Cardiac fibroblast (primary cell): ENCODE measurements around the gene GALNT13.

Source experiments
- DNase-seq, 2 donors: peaks; one replicate each; pipeline versions ENCODE4 v3.0.0 to v3.0.0-alpha.2; 2010; ENCODE audit warnings: low read depth in 2 of 2
- H3K4me3 ChIP-seq, 2 donors: replicated peaks in 1 of 2; 1 replicate in 1 of 2; 2 replicates in 1 of 2; pipeline ENCODE4 v1.5.1; 2011; ENCODE audit warnings: low read depth in 2 of 2, low read length in 2 of 2, mild to moderate bottlenecking in 2 of 2, moderate library complexity in 1 of 2
- TF ChIP-seq, protein P1 (sequence below): IDR thresholded peaks from one replicate; pipeline ENCODE4 v1.5.1; 2011; ENCODE audit warnings: low read depth, mild to moderate bottlenecking, low read length, inconsistent platforms

Gene GALNT13

DNA sequence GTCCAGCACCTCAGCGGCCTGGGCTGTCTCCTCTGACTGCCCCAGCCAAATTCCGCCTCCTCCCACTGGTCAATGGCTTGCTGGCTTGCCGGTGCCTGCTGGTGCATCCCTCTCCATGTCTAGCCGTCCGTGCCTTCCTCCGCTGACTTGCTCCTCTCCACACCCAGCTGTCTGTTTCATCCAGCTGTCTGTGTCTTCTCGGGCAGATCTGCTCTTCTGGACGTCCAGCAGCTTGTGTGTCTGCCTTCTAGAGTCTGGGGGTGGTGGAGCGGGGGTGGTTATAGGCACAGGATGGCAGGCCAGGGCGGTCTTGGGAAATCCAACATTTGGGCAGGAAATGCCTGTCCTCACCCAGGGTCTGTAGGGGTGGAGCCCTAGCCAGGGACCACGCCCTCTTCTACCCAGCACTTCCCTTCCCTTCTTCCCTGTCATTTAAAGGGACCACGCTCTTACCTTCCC lies 369.2 kb downstream of the GALNT13 start:
- H3K4me3 ChIP-seq = no peak overlapping the region
- TF ChIP-seq, protein P1, sequence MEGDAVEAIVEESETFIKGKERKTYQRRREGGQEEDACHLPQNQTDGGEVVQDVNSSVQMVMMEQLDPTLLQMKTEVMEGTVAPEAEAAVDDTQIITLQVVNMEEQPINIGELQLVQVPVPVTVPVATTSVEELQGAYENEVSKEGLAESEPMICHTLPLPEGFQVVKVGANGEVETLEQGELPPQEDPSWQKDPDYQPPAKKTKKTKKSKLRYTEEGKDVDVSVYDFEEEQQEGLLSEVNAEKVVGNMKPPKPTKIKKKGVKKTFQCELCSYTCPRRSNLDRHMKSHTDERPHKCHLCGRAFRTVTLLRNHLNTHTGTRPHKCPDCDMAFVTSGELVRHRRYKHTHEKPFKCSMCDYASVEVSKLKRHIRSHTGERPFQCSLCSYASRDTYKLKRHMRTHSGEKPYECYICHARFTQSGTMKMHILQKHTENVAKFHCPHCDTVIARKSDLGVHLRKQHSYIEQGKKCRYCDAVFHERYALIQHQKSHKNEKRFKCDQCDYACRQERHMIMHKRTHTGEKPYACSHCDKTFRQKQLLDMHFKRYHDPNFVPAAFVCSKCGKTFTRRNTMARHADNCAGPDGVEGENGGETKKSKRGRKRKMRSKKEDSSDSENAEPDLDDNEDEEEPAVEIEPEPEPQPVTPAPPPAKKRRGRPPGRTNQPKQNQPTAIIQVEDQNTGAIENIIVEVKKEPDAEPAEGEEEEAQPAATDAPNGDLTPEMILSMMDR = no peak
- DNase-seq = no peak

DNA sequence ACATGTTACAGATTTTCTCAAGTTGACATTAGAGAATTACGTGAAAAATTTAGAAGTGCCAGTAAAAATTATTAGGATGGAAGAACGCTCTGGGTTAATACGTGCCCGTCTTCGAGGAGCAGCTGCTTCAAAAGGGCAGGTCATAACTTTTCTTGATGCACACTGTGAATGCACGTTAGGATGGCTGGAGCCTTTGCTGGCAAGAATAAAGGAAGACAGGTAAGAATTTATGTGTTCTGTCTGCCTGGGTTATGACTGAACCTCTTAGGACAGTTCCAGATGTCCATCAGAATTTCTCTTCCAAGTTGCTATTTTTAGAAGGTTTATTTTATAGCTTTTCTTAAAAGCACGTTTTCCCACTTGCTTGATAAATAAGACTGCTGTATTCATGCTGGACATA lies 371.0 kb downstream of the GALNT13 start:
- TF ChIP-seq, protein P1 = no peak
- DNase-seq = no peak
- no peak overlapping the region for H3K4me3 ChIP-seq

DNA sequence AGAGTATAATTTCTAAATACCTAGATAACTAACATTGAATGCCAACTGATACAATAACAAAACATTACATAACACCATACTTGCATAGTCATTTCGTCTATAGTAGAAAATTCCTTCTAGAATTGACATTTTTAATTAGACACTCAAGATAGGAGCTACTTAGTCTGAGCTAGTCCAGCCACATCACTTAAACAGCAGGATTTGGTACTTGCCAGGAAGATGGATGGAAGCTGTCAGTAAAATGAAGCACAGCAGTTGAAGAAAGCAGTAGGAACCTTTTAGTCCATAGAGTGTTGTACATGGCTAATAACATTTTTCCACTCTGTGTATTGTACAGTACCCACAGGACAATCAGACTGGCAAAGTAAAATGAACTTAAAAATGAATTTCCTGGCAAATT lies 372.0 kb downstream of the GALNT13 start:
- no peak overlapping the region for H3K4me3 ChIP-seq
- DNase-seq = no peak
- TF ChIP-seq, protein P1 = no peak

DNA sequence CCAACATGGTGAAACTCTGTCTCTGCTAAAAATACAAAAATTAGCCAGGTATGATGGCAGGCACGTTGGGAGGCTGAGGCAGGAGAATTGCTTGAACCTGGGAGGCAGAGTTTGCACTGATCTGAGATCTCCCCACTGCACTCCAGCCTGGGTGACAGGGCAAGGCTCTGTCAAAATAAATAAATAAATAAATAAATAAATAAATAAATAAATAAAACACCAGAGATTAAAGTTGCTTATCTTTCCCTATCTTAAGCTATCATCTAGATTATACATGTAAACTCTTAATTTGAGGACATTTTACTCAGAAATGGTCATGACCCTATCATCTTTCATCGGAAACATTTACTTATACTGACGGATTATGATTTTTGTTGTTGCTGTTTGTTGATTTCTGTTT lies 373.2 kb downstream of the GALNT13 start:
- no peak overlapping the region for H3K4me3 ChIP-seq
- TF ChIP-seq, protein P1 = no peak
- DNase-seq = no peak

DNA sequence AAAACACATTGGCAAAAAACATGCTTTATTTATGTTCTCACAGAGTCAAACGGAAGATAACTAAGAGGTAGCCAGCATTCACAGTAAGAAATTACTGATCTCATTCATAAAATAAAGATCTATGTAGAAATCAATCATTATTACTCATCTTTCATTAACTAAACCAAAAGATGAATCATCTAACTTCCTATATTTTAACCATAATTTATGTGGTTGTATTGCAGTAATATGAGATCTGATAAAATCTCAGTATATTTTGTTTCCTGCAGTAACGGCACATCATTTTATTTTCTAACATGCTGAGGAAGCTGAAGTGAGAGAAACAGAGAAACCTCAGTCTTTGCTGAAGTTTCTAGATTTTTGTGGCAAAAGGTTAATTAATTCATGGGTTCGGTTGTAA lies 375.8 kb downstream of the GALNT13 start:
- no peak overlapping the region for H3K4me3 ChIP-seq
- TF ChIP-seq, protein P1 = no peak
- no peak for DNase-seq

DNA sequence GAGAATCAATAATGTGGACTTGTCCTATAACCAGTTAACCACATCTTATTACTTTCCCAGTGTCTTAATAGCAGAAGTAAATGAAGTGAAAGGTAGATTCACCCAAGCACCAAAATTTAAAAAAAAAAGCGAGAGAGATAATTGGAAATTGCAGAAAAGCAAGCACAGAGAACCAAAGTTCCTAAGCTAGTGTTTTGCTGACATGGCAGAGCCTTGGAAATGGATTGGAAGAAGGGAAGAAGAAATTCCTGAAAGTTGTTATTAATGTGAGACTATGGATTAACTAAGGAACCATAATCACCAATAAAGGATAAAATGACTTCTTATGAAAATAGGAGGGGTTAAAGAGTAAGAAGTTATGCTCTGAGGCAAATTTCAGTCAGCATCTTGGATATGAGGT lies 384.4 kb downstream of the GALNT13 start:
- no peak overlapping the region for H3K4me3 ChIP-seq
- TF ChIP-seq, protein P1 = no peak
- DNase-seq = no peak

DNA sequence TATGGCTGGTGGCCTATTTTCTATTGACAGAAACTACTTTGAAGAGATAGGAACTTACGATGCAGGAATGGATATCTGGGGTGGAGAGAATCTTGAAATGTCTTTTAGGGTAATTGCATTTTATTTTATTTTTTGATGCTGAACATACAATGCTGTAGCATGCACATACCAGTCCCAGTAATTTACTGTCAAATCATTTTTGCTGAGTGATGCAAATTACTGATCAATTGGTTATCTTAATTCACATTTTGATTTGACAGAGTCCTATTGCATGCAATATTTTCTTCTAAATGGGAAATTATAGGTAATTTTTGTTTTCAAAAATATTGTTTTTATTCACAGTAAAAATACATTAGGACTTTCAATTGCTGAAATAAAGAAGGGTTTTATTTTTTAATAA lies 387.3 kb downstream of the GALNT13 start:
- DNase-seq = no peak
- TF ChIP-seq, protein P1 = no peak
- H3K4me3 ChIP-seq = no peak overlapping the region
